OCI-LY7 (cell line): ENCODE measurements around the gene OVCA2.

Experiments used
- EZH2phosphoT487 ChIP-seq: fragments of 200-600 bp; sonication (generic); IDR thresholded peaks from 2 replicates; pipeline ENCODE4 v1.6.1; 2018; ENCODE audit warnings: low read depth, borderline replicate concordance, mild to moderate bottlenecking, mixed run types, antibody characterized with exemption, low read length, moderate library complexity, mixed read lengths
- TF ChIP-seq, protein P1 (sequence below): fragments of 200-600 bp; sonication (generic); conservative IDR thresholded peaks from 2 replicates; pipeline ENCODE4 v1.5.1; 2014; ENCODE audit warnings: mild to moderate bottlenecking, antibody characterized with exemption, low read length, moderate library complexity, mixed read lengths

DNA sequence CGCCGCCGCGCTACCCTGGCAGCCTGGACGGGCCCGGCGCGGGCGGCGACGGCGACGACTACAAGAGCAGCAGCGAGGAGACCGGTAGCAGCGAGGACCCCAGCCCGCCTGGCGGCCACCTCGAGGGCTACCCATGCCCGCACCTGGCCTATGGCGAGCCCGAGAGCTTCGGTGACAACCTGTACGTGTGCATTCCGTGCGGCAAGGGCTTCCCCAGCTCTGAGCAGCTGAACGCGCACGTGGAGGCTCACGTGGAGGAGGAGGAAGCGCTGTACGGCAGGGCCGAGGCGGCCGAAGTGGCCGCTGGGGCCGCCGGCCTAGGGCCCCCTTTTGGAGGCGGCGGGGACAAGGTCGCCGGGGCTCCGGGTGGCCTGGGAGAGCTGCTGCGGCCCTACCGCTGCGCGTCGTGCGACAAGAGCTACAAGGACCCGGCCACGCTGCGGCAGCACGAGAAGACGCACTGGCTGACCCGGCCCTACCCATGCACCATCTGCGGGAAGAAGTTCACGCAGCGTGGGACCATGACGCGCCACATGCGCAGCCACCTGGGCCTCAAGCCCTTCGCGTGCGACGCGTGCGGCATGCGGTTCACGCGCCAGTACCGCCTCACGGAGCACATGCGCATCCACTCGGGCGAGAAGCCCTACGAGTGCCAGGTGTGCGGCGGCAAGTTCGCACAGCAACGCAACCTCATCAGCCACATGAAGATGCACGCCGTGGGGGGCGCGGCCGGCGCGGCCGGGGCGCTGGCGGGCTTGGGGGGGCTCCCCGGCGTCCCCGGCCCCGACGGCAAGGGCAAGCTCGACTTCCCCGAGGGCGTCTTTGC, 16.2 kb downstream of the OVCA2 start:
- TF ChIP-seq, protein P1, sequence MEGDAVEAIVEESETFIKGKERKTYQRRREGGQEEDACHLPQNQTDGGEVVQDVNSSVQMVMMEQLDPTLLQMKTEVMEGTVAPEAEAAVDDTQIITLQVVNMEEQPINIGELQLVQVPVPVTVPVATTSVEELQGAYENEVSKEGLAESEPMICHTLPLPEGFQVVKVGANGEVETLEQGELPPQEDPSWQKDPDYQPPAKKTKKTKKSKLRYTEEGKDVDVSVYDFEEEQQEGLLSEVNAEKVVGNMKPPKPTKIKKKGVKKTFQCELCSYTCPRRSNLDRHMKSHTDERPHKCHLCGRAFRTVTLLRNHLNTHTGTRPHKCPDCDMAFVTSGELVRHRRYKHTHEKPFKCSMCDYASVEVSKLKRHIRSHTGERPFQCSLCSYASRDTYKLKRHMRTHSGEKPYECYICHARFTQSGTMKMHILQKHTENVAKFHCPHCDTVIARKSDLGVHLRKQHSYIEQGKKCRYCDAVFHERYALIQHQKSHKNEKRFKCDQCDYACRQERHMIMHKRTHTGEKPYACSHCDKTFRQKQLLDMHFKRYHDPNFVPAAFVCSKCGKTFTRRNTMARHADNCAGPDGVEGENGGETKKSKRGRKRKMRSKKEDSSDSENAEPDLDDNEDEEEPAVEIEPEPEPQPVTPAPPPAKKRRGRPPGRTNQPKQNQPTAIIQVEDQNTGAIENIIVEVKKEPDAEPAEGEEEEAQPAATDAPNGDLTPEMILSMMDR = no peak
- no peak for TF ChIP-seq EZH2phosphoT487
